GM19463 (cell line): ENCODE data around the gene MAP2.

Source experiments
- ATAC-seq: cut with Tn5 transposase; IDR thresholded peaks from one replicate; pipeline ENCODE4 v1.9.1; 2021; ENCODE audit warnings: mild to moderate bottlenecking, moderate library complexity; ENCODE audit not compliant: unreplicated experiment

MAP2 gene

GRCh38 chr2:209423562-209424198 is at the start of gene MAP2:
TSS of gene MAP2 (plus strand) at chr2:209424047. CDS start at chr2:209653171, 229,124 bp downstream.
- peak; percentile 97 for ATAC-seq

GRCh38 chr2:209376686-209377085 is 47.2 kb upstream of the MAP2 start:
- no peak for ATAC-seq

GRCh38 chr2:209380293-209380692 is 43.6 kb upstream of the MAP2 start:
- ATAC-seq: peak; percentile 99

- no peak for ATAC-seq
These were observed 42.8 kb upstream of the MAP2 start for GRCh38 chr2:209381091-209381490.

- ATAC-seq: no peak
These were observed 41.1 kb upstream of the MAP2 start for GRCh38 chr2:209382775-209383174.

- no peak for ATAC-seq
These were observed 40.6 kb upstream of the MAP2 start for GRCh38 chr2:209383212-209383611.

GRCh38 chr2:209387389-209387788 is 36.5 kb upstream of the MAP2 start:
- no peak for ATAC-seq

GRCh38 chr2:209388446-209389037 is 35.3 kb upstream of the MAP2 start:
- ATAC-seq: no peak

GRCh38 chr2:209389171-209389618 is 34.7 kb upstream of the MAP2 start:
- ATAC-seq: no peak

- ATAC-seq: no peak
These were observed 33.0 kb upstream of the MAP2 start for GRCh38 chr2:209390839-209391238.

- ATAC-seq: no peak
These were observed 32.0 kb upstream of the MAP2 start for GRCh38 chr2:209391776-209392401.

- ATAC-seq: no peak
These were observed 28.6 kb upstream of the MAP2 start for GRCh38 chr2:209395229-209395628.

GRCh38 chr2:209395652-209396051 is 28.2 kb upstream of the MAP2 start:
- no peak for ATAC-seq

GRCh38 chr2:209398463-209398862 is 25.4 kb upstream of the MAP2 start:
- ATAC-seq: no peak

- ATAC-seq: no peak
These were observed 22.1 kb upstream of the MAP2 start for GRCh38 chr2:209401788-209402187.

- no peak for ATAC-seq
These were observed 12.6 kb upstream of the MAP2 start for GRCh38 chr2:209411296-209411695.

GRCh38 chr2:209411718-209412117 is 12.1 kb upstream of the MAP2 start:
- no peak for ATAC-seq

GRCh38 chr2:209413311-209414014 is 10.4 kb upstream of the MAP2 start:
- ATAC-seq: no peak

- ATAC-seq: no peak
These were observed 6.9 kb upstream of the MAP2 start for GRCh38 chr2:209416913-209417312.

GRCh38 chr2:209422191-209422754 is 1.6 kb upstream of the MAP2 start:
- no peak for ATAC-seq

- ATAC-seq: peak; percentile 16
These were observed 403 bp downstream of the MAP2 start for GRCh38 chr2:209424199-209424701.
